Measurements from ENCODE around the gene STX7.

DNA sequence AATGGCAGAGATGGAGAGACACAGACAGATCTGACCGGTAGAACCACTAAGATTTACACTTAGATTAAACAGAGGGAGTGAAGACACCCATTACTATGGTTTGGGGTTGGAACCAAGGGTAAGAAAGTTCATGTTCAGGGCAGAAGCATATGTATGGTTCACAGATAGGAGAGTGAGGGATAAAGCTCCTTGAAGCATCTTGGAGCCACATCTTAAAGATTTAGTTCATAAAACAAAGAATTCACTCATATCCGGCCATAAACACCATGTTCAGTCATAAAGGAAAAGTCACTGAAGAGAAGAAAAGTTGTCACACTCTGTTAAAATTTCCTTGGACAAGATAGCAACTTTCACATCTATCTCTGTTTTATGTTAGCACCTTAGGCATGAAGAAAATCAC, 18.0 kb downstream of the STX7 start:
- TF ChIP-seq, protein P1, sequence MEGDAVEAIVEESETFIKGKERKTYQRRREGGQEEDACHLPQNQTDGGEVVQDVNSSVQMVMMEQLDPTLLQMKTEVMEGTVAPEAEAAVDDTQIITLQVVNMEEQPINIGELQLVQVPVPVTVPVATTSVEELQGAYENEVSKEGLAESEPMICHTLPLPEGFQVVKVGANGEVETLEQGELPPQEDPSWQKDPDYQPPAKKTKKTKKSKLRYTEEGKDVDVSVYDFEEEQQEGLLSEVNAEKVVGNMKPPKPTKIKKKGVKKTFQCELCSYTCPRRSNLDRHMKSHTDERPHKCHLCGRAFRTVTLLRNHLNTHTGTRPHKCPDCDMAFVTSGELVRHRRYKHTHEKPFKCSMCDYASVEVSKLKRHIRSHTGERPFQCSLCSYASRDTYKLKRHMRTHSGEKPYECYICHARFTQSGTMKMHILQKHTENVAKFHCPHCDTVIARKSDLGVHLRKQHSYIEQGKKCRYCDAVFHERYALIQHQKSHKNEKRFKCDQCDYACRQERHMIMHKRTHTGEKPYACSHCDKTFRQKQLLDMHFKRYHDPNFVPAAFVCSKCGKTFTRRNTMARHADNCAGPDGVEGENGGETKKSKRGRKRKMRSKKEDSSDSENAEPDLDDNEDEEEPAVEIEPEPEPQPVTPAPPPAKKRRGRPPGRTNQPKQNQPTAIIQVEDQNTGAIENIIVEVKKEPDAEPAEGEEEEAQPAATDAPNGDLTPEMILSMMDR (IDR thresholded peaks at IDR 0.05; ENCODE audit: low read length), result no peak
- TF ChIP-seq EZH2 (IDR thresholded peaks at IDR 0.05; ENCODE audit: borderline replicate concordance, low read length), result no peak

Measured in OCI-LY1 (cell line).